Trophoblast cell (in vitro differentiated cells and primary cell): ENCODE measurements around the gene CDCA3.
A peak's percentile ranks its signal among the peaks of the same experiment; 100 is the strongest.
"Not testable (repeated sequence)": the region's sequence is repeated elsewhere in the genome, so short reads cannot be mapped to it uniquely, and the experiment has no call there.

Experiments
- DNase-seq, 2 donors: peaks; one replicate each; pipeline ENCODE4 v3.0.0-alpha.2; 2016
- H2AFZ ChIP-seq: 2 replicates; pipeline ENCODE4 v1.6.1; 2013; ENCODE audit warnings: low read length, moderate library complexity, mild to moderate bottlenecking; ENCODE audit not compliant: insufficient read depth, poor library complexity
- H2AK5ac ChIP-seq: 2 replicates; pipeline ENCODE4 v1.6.1; 2013; ENCODE audit warnings: mild to moderate bottlenecking, low read length
- H2BK120ac ChIP-seq: 2 replicates; pipeline ENCODE4 v1.6.1; 2013; ENCODE audit warnings: low read length, mild to moderate bottlenecking, moderate library complexity; ENCODE audit not compliant: insufficient read depth, poor library complexity
- H2BK12ac ChIP-seq: 2 replicates; pipeline ENCODE4 v1.6.1; 2013; ENCODE audit warnings: mild to moderate bottlenecking, low read length, moderate library complexity
- H2BK5ac ChIP-seq: 2 replicates; pipeline ENCODE4 v1.6.1; 2013; ENCODE audit warnings: low read length, low read depth, moderate library complexity, mild to moderate bottlenecking; ENCODE audit not compliant: poor library complexity
- H3K14ac ChIP-seq: 2 replicates; pipeline ENCODE4 v1.6.1; 2013; ENCODE audit warnings: mild to moderate bottlenecking, low read length
- H3K18ac ChIP-seq: 2 replicates; pipeline ENCODE4 v1.6.1; 2013; ENCODE audit warnings: mild to moderate bottlenecking, low read length
- H3K23ac ChIP-seq: 2 replicates; pipeline ENCODE4 v1.6.1; 2013; ENCODE audit warnings: low read length
- H3K27ac ChIP-seq: 2 replicates; pipeline ENCODE4 v1.5.1; 2013; ENCODE audit warnings: low read depth, mild to moderate bottlenecking, inconsistent platforms, low read length, moderate library complexity
- H3K27me3 ChIP-seq: 2 replicates; pipeline ENCODE4 v1.6.1; 2013; ENCODE audit warnings: inconsistent platforms, mild to moderate bottlenecking, low read length, moderate library complexity; ENCODE audit not compliant: insufficient read depth
- H3K36me3 ChIP-seq, 2 experiments: 1 replicate in 1 of 2; 2 replicates in 1 of 2; pipeline ENCODE4 v1.6.1; 2013; ENCODE audit warnings: low read length in 2 of 2, mild to moderate bottlenecking in 2 of 2, moderate library complexity in 1 of 2; ENCODE audit not compliant: insufficient read depth in 2 of 2, control insufficient read depth in 1 of 2
- H3K4ac ChIP-seq: 2 replicates; pipeline ENCODE4 v1.6.1; 2013; ENCODE audit warnings: low read depth, mild to moderate bottlenecking, low read length, moderate library complexity
- H3K4me1 ChIP-seq, 2 experiments: 1 replicate in 1 of 2; 2 replicates in 1 of 2; pipeline ENCODE4 v1.6.1; 2013; ENCODE audit warnings: low read length in 2 of 2, mild to moderate bottlenecking in 2 of 2, moderate library complexity in 1 of 2; ENCODE audit not compliant: insufficient read depth in 2 of 2, control insufficient read depth in 1 of 2
- H3K4me2 ChIP-seq: 2 replicates; pipeline ENCODE4 v1.6.1; 2013; ENCODE audit warnings: inconsistent platforms, mild to moderate bottlenecking, low read length, moderate library complexity
- H3K4me3 ChIP-seq: 2 replicates; pipeline ENCODE4 v1.5.1; 2013; ENCODE audit warnings: mild to moderate bottlenecking, low read depth, low read length, inconsistent platforms
- H3K79me1 ChIP-seq: one replicate; pipeline ENCODE4 v1.6.1; 2013; ENCODE audit warnings: low read length
- H3K79me2 ChIP-seq: 2 replicates; pipeline ENCODE4 v1.6.1; 2013; ENCODE audit warnings: low read length, mild to moderate bottlenecking; ENCODE audit not compliant: control insufficient read depth, insufficient read depth, poor library complexity
- H3K9ac ChIP-seq: 2 replicates; pipeline ENCODE4 v1.6.1; 2013; ENCODE audit warnings: mild to moderate bottlenecking, low read length
- H3K9me3 ChIP-seq: 2 replicates; pipeline ENCODE4 v1.6.1; 2013; ENCODE audit warnings: low read depth, mild to moderate bottlenecking, control low read depth, inconsistent platforms, low read length; ENCODE audit not compliant: insufficient read depth
- H4K12ac ChIP-seq: 2 replicates; pipeline ENCODE4 v1.6.1; 2013; ENCODE audit warnings: low read depth, mild to moderate bottlenecking, low read length, moderate library complexity
- H4K8ac ChIP-seq: 2 replicates; pipeline ENCODE4 v1.6.1; 2013; ENCODE audit warnings: low read depth, mild to moderate bottlenecking, low read length, moderate library complexity
- H4K91ac ChIP-seq: one replicate; pipeline ENCODE4 v1.6.1; 2013; ENCODE audit warnings: low read depth, mild to moderate bottlenecking, low read length, moderate library complexity
- WGBS: extraction: QIAGEN DNeasy Blood & Tissue Kit; methylation state at CpG from one replicate; pipeline ENCODE4 v1.1.7; 2013; ENCODE audit warnings: missing lambda C conversion rate; ENCODE audit not compliant: insufficient read length, insufficient coverage; ENCODE audit errors: extremely low coverage; 5-methylcytosine and 5-hydroxymethylcytosine counted together

Gene CDCA3

DNA sequence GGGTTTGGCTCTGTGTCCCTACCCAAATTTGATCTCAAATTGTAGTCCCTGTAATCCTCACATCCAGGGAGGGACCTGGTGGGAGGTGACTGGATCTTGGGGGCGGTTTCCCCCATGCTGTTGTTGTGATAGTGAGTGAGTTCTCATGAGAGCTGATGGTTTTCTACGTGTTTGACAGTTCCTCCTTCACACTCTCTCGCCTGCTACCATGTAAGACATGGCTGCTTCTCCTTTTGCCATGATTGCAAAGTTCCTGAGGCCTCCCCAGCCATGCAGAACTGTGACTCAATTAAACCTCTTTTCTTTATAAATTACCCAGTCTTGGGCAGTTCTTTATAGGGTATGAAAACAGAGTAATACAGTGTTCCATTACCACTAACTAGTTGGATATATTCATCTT, 43.2 kb upstream of the CDCA3 start:
- Histone ChIP-seq H3K18ac (no peak overlapping the region), H3K27ac (no peak overlapping the region), H2BK12ac (no peak overlapping the region), H3K36me3 (no peaks in the 10 kb centered on the region), H3K23ac (no peak overlapping the region), H4K12ac (no peak overlapping the region), H4K91ac (no peak overlapping the region), H3K14ac (no peak overlapping the region), H3K79me1 (peaks cover 12% of the 10 kb centered on the region), H3K79me2 (no peaks in the 10 kb centered on the region), H3K4me1 (peaks cover 2 to 3% of the 10 kb centered on the region in 2 experiments), H3K4me2 (no peak overlapping the region), H3K27me3 (no peaks in the 10 kb centered on the region), H3K4me3 (no peak overlapping the region), H3K9ac (no peak overlapping the region), H3K9me3 (no peaks in the 10 kb centered on the region), H2AFZ (no peak overlapping the region), H3K4ac (no peak overlapping the region), H2AK5ac (no peak overlapping the region), H4K8ac (no peak overlapping the region), H2BK120ac (no peak overlapping the region), H2BK5ac (no peak overlapping the region)
- DNase-seq: no peak
- no CpG with 5 or more reads among the region's 3 CpGs for WGBS

DNA sequence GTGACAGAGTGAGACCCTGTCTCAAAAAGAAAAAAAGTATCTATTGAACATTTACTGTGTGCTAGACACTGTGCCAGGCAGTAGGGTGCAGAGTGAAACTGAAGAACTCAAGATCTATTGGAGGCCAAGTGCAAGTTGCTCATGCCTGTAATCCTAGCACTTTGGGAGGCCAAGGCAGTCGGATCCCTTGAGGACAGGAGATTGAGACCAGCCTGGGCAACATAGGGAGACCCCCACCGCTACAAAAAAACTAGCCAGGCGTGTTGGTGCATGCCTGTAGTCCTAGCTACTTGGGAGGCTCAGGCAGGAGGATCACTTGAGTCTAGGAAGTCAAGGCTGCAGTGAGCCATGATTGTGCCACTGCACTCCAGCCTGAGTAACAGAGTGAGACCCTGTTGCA, 41.6 kb upstream of the CDCA3 start:
- not testable (repeated sequence) for H2BK120ac ChIP-seq, H4K8ac ChIP-seq, H3K9ac ChIP-seq, DNase-seq, H3K27me3 ChIP-seq, H4K91ac ChIP-seq, H3K36me3 ChIP-seq, H3K23ac ChIP-seq, H2BK12ac ChIP-seq, H3K4me2 ChIP-seq, H3K27ac ChIP-seq, H3K4me1 ChIP-seq, H2BK5ac ChIP-seq, H2AFZ ChIP-seq, H3K14ac ChIP-seq, H2AK5ac ChIP-seq, H4K12ac ChIP-seq, H3K79me2 ChIP-seq, H3K4me3 ChIP-seq, H3K18ac ChIP-seq, H3K9me3 ChIP-seq, H3K4ac ChIP-seq
- WGBS: no CpG with 5 or more reads among the region's 3 CpGs
- H3K79me1 ChIP-seq: peaks cover 12% of the 10 kb centered on the region

GRCh38 chr12:6891646-6892001, 40.5 kb upstream of the CDCA3 start:
- no peak overlapping the region for H3K23ac ChIP-seq
- H3K9ac ChIP-seq: peak overlapping the region; percentile 94
- peaks cover 12% of the 10 kb centered on the region for H3K79me1 ChIP-seq
- no peak for DNase-seq
- H4K8ac ChIP-seq: peak overlapping the region; percentile 96
- H2BK12ac ChIP-seq: peak overlapping the region; percentile 50
- peaks cover 2 to 3% of the 10 kb centered on the region in 2 experiments for H3K4me1 ChIP-seq
- H3K18ac ChIP-seq: peak overlapping the region; percentile 17
- no peaks in the 10 kb centered on the region for H3K79me2 ChIP-seq
- no peak overlapping the region for H3K14ac ChIP-seq
- no peak overlapping the region for H2AK5ac ChIP-seq
- H3K4ac ChIP-seq: peak overlapping the region; percentile 68
- WGBS: no CpG with 5 or more reads among the region's 5 CpGs
- no peak overlapping the region for H2BK5ac ChIP-seq
- peak overlapping the region; percentile 91 for H3K27ac ChIP-seq
- peak overlapping the region; percentile 52 for H2BK120ac ChIP-seq
- H4K12ac ChIP-seq: no peak overlapping the region
- H4K91ac ChIP-seq: peak overlapping the region; percentile 85
- no peaks in the 10 kb centered on the region for H3K36me3 ChIP-seq
- peak overlapping the region; percentile 98 for H3K4me2 ChIP-seq
- no peaks in the 10 kb centered on the region for H3K27me3 ChIP-seq
- no peaks in the 10 kb centered on the region for H3K9me3 ChIP-seq
- H3K4me3 ChIP-seq: no peak overlapping the region
- H2AFZ ChIP-seq: peak overlapping the region; percentile 93

GRCh38 chr12:6890789-6891645, 39.9 kb upstream of the CDCA3 start:
- Histone ChIP-seq H3K36me3 (no peaks in the 10 kb centered on the region), H4K91ac (peak overlapping the region; percentile 95)

More at GRCh38 chr12:6890789-6891645, 39.9 kb upstream of the CDCA3 start:
- H3K79me1 ChIP-seq: peaks cover 12% of the 10 kb centered on the region
- peak overlapping the region; percentile 94 for H3K27ac ChIP-seq
- H3K9me3 ChIP-seq: no peaks in the 10 kb centered on the region
- peak overlapping the region; percentile 94 for H3K9ac ChIP-seq
- peak overlapping the region; percentile 93 for H2AFZ ChIP-seq
- peak overlapping the region; percentile 81 for H2BK120ac ChIP-seq
- no peak overlapping the region for H2AK5ac ChIP-seq
- H2BK5ac ChIP-seq: peak overlapping the region; percentile 91
- no peaks in the 10 kb centered on the region for H3K27me3 ChIP-seq
- H2BK12ac ChIP-seq: no peak overlapping the region
- peak overlapping the region; percentile 64 for H3K4me3 ChIP-seq
- H3K4ac ChIP-seq: peak overlapping the region; percentile 72
- H3K4me2 ChIP-seq: peak overlapping the region; percentile 98
- peak overlapping the region; percentile 94 for H4K12ac ChIP-seq
- H3K14ac ChIP-seq: peak overlapping the region; percentile 88
- peaks cover 2 to 3% of the 10 kb centered on the region in 2 experiments for H3K4me1 ChIP-seq
- DNase-seq: peak; percentile 96 to 99
- WGBS: no CpG with 5 or more reads among the region's 68 CpGs
- peak overlapping the region; percentile 67 for H3K18ac ChIP-seq
- H3K79me2 ChIP-seq: no peaks in the 10 kb centered on the region
- no peak overlapping the region for H3K23ac ChIP-seq
- H4K8ac ChIP-seq: peak overlapping the region; percentile 96
